ENCODE results near the gene PACRG.

DNA sequence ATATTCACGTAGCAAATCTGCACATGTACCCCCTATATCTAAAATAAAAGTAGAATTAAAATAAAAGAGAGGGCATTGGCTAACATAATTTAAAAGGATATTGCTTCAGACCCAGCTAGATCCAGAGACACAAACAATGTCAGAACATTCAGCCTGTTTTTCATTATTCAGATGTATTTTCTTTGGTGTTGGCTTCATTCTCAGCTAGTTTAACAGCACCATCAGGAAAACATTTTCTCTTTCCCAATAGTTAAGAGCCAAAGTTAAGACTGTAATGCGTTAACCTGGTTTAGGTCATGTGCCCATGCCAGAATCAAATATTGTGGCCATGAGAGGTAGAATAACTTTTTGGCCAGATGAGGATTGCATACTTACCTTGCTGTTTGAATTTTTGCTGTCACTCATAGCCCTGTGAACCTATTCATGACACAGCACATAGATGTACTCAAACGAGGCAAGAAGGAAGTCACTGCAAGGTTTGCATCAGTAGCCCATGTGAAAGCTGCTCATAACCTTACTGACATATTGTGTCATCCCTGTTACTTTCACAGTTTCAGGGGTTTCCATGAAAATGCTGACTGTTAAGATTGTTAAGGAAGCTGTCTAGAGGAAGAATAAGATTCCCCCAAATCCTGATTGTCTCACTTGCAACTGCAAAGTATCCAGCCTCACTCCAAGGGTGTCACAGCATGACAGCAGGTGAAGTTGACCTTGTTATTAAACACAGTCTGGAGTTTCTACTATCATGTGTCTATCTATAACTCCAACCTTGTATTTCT is 233.1 kb downstream of the PACRG start:
- TF ChIP-seq EZH2 (IDR thresholded peaks at IDR 0.05; ENCODE audit: borderline replicate concordance, low read depth, low read length, severe bottlenecking) (no peak), POLR2A (IDR thresholded peaks at IDR 0.05; ENCODE audit: low read depth, low read length) (no peak), POLR2AphosphoS5 (IDR thresholded peaks at IDR 0.05; ENCODE audit: insufficient read depth, low read depth, low read length) (no peak), JUN (IDR thresholded peaks at IDR 0.05; ENCODE audit: borderline replicate concordance, insufficient read depth, insufficient read length, low read depth) (no peak)
- TF ChIP-seq, protein P1, sequence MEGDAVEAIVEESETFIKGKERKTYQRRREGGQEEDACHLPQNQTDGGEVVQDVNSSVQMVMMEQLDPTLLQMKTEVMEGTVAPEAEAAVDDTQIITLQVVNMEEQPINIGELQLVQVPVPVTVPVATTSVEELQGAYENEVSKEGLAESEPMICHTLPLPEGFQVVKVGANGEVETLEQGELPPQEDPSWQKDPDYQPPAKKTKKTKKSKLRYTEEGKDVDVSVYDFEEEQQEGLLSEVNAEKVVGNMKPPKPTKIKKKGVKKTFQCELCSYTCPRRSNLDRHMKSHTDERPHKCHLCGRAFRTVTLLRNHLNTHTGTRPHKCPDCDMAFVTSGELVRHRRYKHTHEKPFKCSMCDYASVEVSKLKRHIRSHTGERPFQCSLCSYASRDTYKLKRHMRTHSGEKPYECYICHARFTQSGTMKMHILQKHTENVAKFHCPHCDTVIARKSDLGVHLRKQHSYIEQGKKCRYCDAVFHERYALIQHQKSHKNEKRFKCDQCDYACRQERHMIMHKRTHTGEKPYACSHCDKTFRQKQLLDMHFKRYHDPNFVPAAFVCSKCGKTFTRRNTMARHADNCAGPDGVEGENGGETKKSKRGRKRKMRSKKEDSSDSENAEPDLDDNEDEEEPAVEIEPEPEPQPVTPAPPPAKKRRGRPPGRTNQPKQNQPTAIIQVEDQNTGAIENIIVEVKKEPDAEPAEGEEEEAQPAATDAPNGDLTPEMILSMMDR (IDR thresholded peaks at IDR 0.05; ENCODE audit: extremely low read depth in 1 of 2, insufficient read depth in 1 of 2, low read depth in 1 of 2, low read length in 2 of 2), result no peak
- TF ChIP-seq, protein P2, sequence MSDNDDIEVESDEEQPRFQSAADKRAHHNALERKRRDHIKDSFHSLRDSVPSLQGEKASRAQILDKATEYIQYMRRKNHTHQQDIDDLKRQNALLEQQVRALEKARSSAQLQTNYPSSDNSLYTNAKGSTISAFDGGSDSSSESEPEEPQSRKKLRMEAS (IDR thresholded peaks at IDR 0.05; ENCODE audit: insufficient read depth, insufficient read length), result no peak
